ENCODE measurements around the gene TCF7L1. TPM values are rescaled to one million over a fixed set of nuclear protein-coding genes. Genes with fewer than 3 reads are reported as not detected.

The TCF7L1 gene
- total and polyA plus RNA-seq, 2 of the 13 experiments (the other 11 are each of a cell fraction or from before 2014, with no cell fraction given), result 0.04 to 0.15 TPM

- TF ChIP-seq BCL3 (CRISPR knock-in tag; IDR thresholded peaks at IDR 0.05) (peak; percentile 76), SNAI1 (CRISPR knock-in tag; IDR thresholded peaks at IDR 0.05; ENCODE audit: borderline replicate concordance) (peak; percentile 38), ZMYM4 (CRISPR knock-in tag; IDR thresholded peaks at IDR 0.05) (peak; percentile 93), GPBP1L1 (CRISPR knock-in tag; IDR thresholded peaks at IDR 0.05) (no peak), GLI4 (CRISPR knock-in tag; IDR thresholded peaks at IDR 0.05; ENCODE audit: borderline replicate concordance) (peak; percentile 96), CSRNP2 (CRISPR knock-in tag; conservative IDR thresholded peaks at IDR 0.05; ENCODE audit: low read depth) (no peak), CEBPB (IDR thresholded peaks at IDR 0.05; ENCODE audit: borderline replicate concordance, low read depth, low read length) (no peak), ZNF776 (CRISPR knock-in tag; IDR thresholded peaks at IDR 0.05) (peak; percentile 90), MATR3 (CRISPR knock-in tag; IDR thresholded peaks at IDR 0.05) (no peak), ZNF616 (CRISPR knock-in tag; IDR thresholded peaks at IDR 0.05; ENCODE audit: low read depth) (0 out of 2 replicates have a peak, but pooled peaks have one; percentile 82), SOX5 (CRISPR knock-in tag; IDR thresholded peaks at IDR 0.05; ENCODE audit: borderline replicate concordance) (peak; percentile 71), ONECUT2 (CRISPR knock-in tag; IDR thresholded peaks at IDR 0.05) (peak; percentile 70), NPAS2 (CRISPR knock-in tag; IDR thresholded peaks at IDR 0.05; ENCODE audit: borderline replicate concordance) (no peak), ZNF232 (CRISPR knock-in tag; IDR thresholded peaks at IDR 0.05; ENCODE audit: borderline replicate concordance) (peak; percentile 91; the same call in 1 of the 2 replicates), MEIS1 (CRISPR knock-in tag; IDR thresholded peaks at IDR 0.05; ENCODE audit: borderline replicate concordance) (peak; percentile 83; the same call in 1 of the 2 replicates), ZNF878 (CRISPR knock-in tag; IDR thresholded peaks at IDR 0.05) (peak; percentile 96), IRX3 (CRISPR knock-in tag; IDR thresholded peaks at IDR 0.05; ENCODE audit: borderline replicate concordance, low read depth) (peak; percentile 48; the same call in 1 of the 2 replicates), MTA3 (CRISPR knock-in tag; IDR thresholded peaks at IDR 0.05) (no peak), MAFG (CRISPR knock-in tag; IDR thresholded peaks at IDR 0.05) (no peak), ZFP90 (CRISPR knock-in tag; IDR thresholded peaks at IDR 0.05; ENCODE audit: borderline replicate concordance) (peak; percentile 97), KDM5A (IDR thresholded peaks at IDR 0.05; ENCODE audit: borderline replicate concordance, low read length) (peak; percentile 42; the same call in 1 of the 2 replicates), NCOA5 (CRISPR knock-in tag; IDR thresholded peaks at IDR 0.05) (no peak)
- TF ChIP-seq, protein P1, sequence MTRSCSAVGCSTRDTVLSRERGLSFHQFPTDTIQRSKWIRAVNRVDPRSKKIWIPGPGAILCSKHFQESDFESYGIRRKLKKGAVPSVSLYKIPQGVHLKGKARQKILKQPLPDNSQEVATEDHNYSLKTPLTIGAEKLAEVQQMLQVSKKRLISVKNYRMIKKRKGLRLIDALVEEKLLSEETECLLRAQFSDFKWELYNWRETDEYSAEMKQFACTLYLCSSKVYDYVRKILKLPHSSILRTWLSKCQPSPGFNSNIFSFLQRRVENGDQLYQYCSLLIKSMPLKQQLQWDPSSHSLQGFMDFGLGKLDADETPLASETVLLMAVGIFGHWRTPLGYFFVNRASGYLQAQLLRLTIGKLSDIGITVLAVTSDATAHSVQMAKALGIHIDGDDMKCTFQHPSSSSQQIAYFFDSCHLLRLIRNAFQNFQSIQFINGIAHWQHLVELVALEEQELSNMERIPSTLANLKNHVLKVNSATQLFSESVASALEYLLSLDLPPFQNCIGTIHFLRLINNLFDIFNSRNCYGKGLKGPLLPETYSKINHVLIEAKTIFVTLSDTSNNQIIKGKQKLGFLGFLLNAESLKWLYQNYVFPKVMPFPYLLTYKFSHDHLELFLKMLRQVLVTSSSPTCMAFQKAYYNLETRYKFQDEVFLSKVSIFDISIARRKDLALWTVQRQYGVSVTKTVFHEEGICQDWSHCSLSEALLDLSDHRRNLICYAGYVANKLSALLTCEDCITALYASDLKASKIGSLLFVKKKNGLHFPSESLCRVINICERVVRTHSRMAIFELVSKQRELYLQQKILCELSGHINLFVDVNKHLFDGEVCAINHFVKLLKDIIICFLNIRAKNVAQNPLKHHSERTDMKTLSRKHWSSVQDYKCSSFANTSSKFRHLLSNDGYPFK (CRISPR knock-in tag; IDR thresholded peaks at IDR 0.05; ENCODE audit: borderline replicate concordance), result peak; percentile 94
Measured at GRCh38 chr2:85327822-85328617, 194.8 kb downstream of the TCF7L1 start, which contains the start of gene TGOLN2 (continued).

All from HepG2 (cell line).